HCT116 (cell line): ENCODE measurements around the gene IREB2. TPM values are rescaled to one million over a fixed set of nuclear protein-coding genes. Genes with fewer than 3 reads are reported as not detected.

Experiments used
- ATAC-seq: fragments of 200-7000 bp; cut with Tn5 transposase; 2 replicates; pipeline ENCODE4 v1.9.1; 2020; ENCODE audit warnings: mild to moderate bottlenecking, moderate library complexity
- BruUV-seq: library from RNA; stranded (reverse); fragments of 400-500 nt; replicated peaks from 2 replicates; lab custom pipeline; 2021; lab: Mats Ljungman, UMichigan
- CTCF ChIA-PET: fragments of 300-600 bp; sonication (Branson Sonifier 250); formaldehyde crosslinking; loops from one replicate; lab custom pipeline; 2021; ENCODE audit warnings: antibody characterized with exemption; lab: Charles Lee
- POLR2A ChIA-PET: fragments of 300-600, 350-600 bp; sonication (Branson Sonifier 250); formaldehyde crosslinking; loops from one replicate; lab custom pipeline; 2021; ENCODE audit warnings: antibody characterized with exemption; lab: Charles Lee
- RAD21 ChIA-PET, 2 experiments: fragments of 300-600 bp; sonication (Branson Sonifier 250); formaldehyde crosslinking; loops; one replicate each; lab custom pipeline; 2023; ENCODE audit warnings: low total read pairs in 2 of 2; ENCODE audit not compliant: uncharacterized antibody in 2 of 2, unreplicated experiment in 2 of 2, low non-redundant PET in 1 of 2; lab: Charles Lee
- DNase-seq: peaks from one replicate; pipeline ENCODE4 v3.0.0-alpha.2; 2010; ENCODE audit warnings: low read depth, low spot score
- H2AFZ ChIP-seq: fragments of 200-600 bp; shearing (Covaris generic), sonication (generic); 2 replicates; pipeline ENCODE4 v1.6.1; 2017; ENCODE audit warnings: low read depth, mixed run types, mixed read lengths, antibody characterized with exemption, low read length; ENCODE audit not compliant: poor library complexity, severe bottlenecking
- H3K27ac ChIP-seq: 2 replicates; pipeline ENCODE4 v1.5.1; 2012; ENCODE audit warnings: low read depth, low read length
- H3K27me3 ChIP-seq: fragments of 200-600 bp; sonication (generic); 2 replicates; pipeline ENCODE4 v1.6.1; 2016; ENCODE audit warnings: mixed run types, low read length, mixed read lengths; ENCODE audit not compliant: insufficient read depth
- H3K36me3 ChIP-seq, 2 experiments: fragments of 200-500 bp in 1 of 2; fragments of 200-600 bp in 1 of 2; sonication (Bioruptor generic) in 1 of 2; sonication (generic) in 1 of 2; 2 replicates each; pipeline versions ENCODE4 v1.5.1 to v1.6.1; 2014 to 2016; ENCODE audit warnings: low read length in 2 of 2, inconsistent platforms in 1 of 2, mixed read lengths in 1 of 2, mixed run types in 1 of 2; ENCODE audit not compliant: insufficient read depth in 2 of 2, control insufficient read depth in 1 of 2
- H3K4me1 ChIP-seq, 2 experiments: fragments of 200-600 bp in 1 of 2; sonication (generic) in 1 of 2; 2 replicates each; pipeline versions ENCODE4 v1.5.1 to v1.6.1; 2012 to 2017; ENCODE audit warnings: low read length in 2 of 2, inconsistent platforms in 1 of 2, mild to moderate bottlenecking in 1 of 2, mixed read lengths in 1 of 2, mixed run types in 1 of 2, moderate library complexity in 1 of 2; ENCODE audit not compliant: insufficient read depth in 2 of 2, control insufficient read depth in 1 of 2
- H3K4me2 ChIP-seq: fragments of 200-600 bp; sonication (generic); 2 replicates; pipeline ENCODE4 v1.6.1; 2017; ENCODE audit warnings: mixed run types, low read length, mixed read lengths
- H3K4me3 ChIP-seq, 2 experiments: fragments of 200-600 bp in 1 of 2; sonication (generic) in 1 of 2; replicated peaks in 1 of 2; 2 replicates each; pipeline ENCODE4 v1.5.1; 2011 to 2016; ENCODE audit warnings: low read length in 2 of 2, control low read depth in 1 of 2, low read depth in 1 of 2, mild to moderate bottlenecking in 1 of 2, mixed read lengths in 1 of 2, mixed run types in 1 of 2
- H3K79me2 ChIP-seq: fragments of 200-600 bp; sonication (generic); 2 replicates; pipeline ENCODE4 v1.6.1; 2017; ENCODE audit warnings: mild to moderate bottlenecking, mixed run types, low read length, moderate library complexity, mixed read lengths; ENCODE audit not compliant: insufficient read depth
- H3K9ac ChIP-seq: fragments of 200-600 bp; sonication (generic); 2 replicates; pipeline ENCODE4 v1.6.1; 2016; ENCODE audit warnings: low read length, mixed read lengths
- H3K9me2 ChIP-seq: fragments of 200-600 bp; sonication (generic), shearing (Covaris generic); 2 replicates; pipeline ENCODE4 v1.6.1; 2017; ENCODE audit warnings: mixed run types, mild to moderate bottlenecking, moderate library complexity; ENCODE audit not compliant: insufficient read depth
- H3K9me3 ChIP-seq, 2 experiments: fragments of 200-500 bp in 1 of 2; fragments of 200-600 bp in 1 of 2; sonication (Bioruptor generic) in 1 of 2; sonication (generic) in 1 of 2; 2 replicates each; pipeline ENCODE4 v1.6.1; 2014 to 2017; ENCODE audit warnings: low read length in 2 of 2, mixed read lengths in 2 of 2, inconsistent platforms in 1 of 2, low read depth in 1 of 2, mild to moderate bottlenecking in 1 of 2, mixed run types in 1 of 2, moderate library complexity in 1 of 2; ENCODE audit not compliant: control insufficient read depth in 1 of 2, insufficient read depth in 1 of 2
- H4K20me1 ChIP-seq: fragments of 200-600 bp; sonication (generic), shearing (Covaris generic); 2 replicates; pipeline ENCODE4 v1.6.1; 2017; ENCODE audit warnings: mixed run types, mild to moderate bottlenecking, moderate library complexity; ENCODE audit not compliant: insufficient read depth
- ATF3 ChIP-seq: IDR thresholded peaks from 2 replicates; pipeline ENCODE4 v1.6.1; 2012
- CBX3 ChIP-seq: IDR thresholded peaks from 2 replicates; pipeline ENCODE4 v1.6.1; 2012; ENCODE audit warnings: low read depth
- CEBPB ChIP-seq: IDR thresholded peaks from 2 replicates; pipeline ENCODE4 v1.6.1; 2012; ENCODE audit warnings: low read depth
- EGR1 ChIP-seq: IDR thresholded peaks from 2 replicates; pipeline ENCODE4 v1.6.1; 2012; ENCODE audit warnings: low read depth
- ELF1 ChIP-seq: IDR thresholded peaks from 2 replicates; pipeline ENCODE4 v1.6.1; 2012; ENCODE audit warnings: low read depth, borderline replicate concordance
- EZH2 ChIP-seq: fragments of 200-600 bp; sonication (generic); IDR thresholded peaks from 2 replicates; pipeline ENCODE4 v1.6.1; 2017; ENCODE audit warnings: antibody characterized with exemption, mixed run types
- EZH2phosphoT487 ChIP-seq: fragments of 200-600 bp; IDR thresholded peaks from 2 replicates; pipeline ENCODE4 v1.6.1; 2018; ENCODE audit warnings: antibody characterized with exemption, borderline replicate concordance
- FOSL1 ChIP-seq: IDR thresholded peaks from 2 replicates; pipeline ENCODE4 v1.6.1; 2012; ENCODE audit warnings: low read depth
- JUND ChIP-seq: IDR thresholded peaks from 2 replicates; pipeline ENCODE4 v1.6.1; 2012
- POLR2A ChIP-seq: IDR thresholded peaks from 2 replicates; pipeline ENCODE4 v1.7.0; 2011; ENCODE audit warnings: borderline replicate concordance; ENCODE audit not compliant: insufficient read depth, insufficient read length; ENCODE audit errors: extremely low read depth
- RAD21 ChIP-seq: IDR thresholded peaks from 2 replicates; pipeline ENCODE4 v1.6.1; 2012; ENCODE audit warnings: low read depth, mild to moderate bottlenecking
- REST ChIP-seq: IDR thresholded peaks from 2 replicates; pipeline ENCODE4 v1.6.1; 2012; ENCODE audit warnings: low read depth
- SIN3A ChIP-seq: IDR thresholded peaks from 2 replicates; pipeline ENCODE4 v1.6.1; 2012; ENCODE audit warnings: low read depth
- SP1 ChIP-seq: IDR thresholded peaks from 2 replicates; pipeline ENCODE4 v1.6.1; 2012; ENCODE audit warnings: low read depth
- SRF ChIP-seq: IDR thresholded peaks from 2 replicates; pipeline ENCODE4 v1.6.1; 2012; ENCODE audit warnings: low read depth
- TCF7L2 ChIP-seq: IDR thresholded peaks from 2 replicates; pipeline ENCODE4 v1.7.0; 2011; ENCODE audit warnings: borderline replicate concordance, inconsistent platforms; ENCODE audit not compliant: insufficient read depth, insufficient read length; ENCODE audit errors: extremely low read depth
- YY1 ChIP-seq: IDR thresholded peaks from 2 replicates; pipeline ENCODE4 v1.6.1; 2011; ENCODE audit warnings: low read length, low read depth, moderate library complexity, mild to moderate bottlenecking; ENCODE audit not compliant: insufficient replicate concordance; ENCODE audit errors: extremely low read depth
- ZFX ChIP-seq: fragments of 450-650 bp; IDR thresholded peaks from 2 replicates; pipeline ENCODE4 v1.6.1; 2017
- ZNF274 ChIP-seq: fragments of 200-500 bp; sonication (Bioruptor generic); IDR thresholded peaks from 2 replicates; pipeline ENCODE4 v1.6.1; 2014; ENCODE audit warnings: mild to moderate bottlenecking, low read depth, low read length, inconsistent platforms
- intact Hi-C: fragments of 100-400 bp; cut with micrococcal nuclease; formaldehyde crosslinking; loops from 2 replicates; pipeline ENCODE4 v1.10.0; 2022
- total RNA-seq: library from RNA; stranded (reverse); gene quantifications from one replicate; pipeline ENCODE4 v1.2.1, GENCODE V29; 2021; ENCODE audit not compliant: unreplicated experiment
- TF ChIP-seq, protein P1 (sequence below), 3 experiments: fragments of 200-600 bp in 1 of 3; sonication (generic) in 1 of 3; IDR thresholded peaks in 2 of 3; conservative IDR thresholded peaks in 1 of 3; 2 replicates each; pipeline ENCODE4 v1.5.1; 2012 to 2017; ENCODE audit warnings: low read depth in 2 of 3, low read length in 2 of 3, antibody characterized with exemption in 1 of 3, borderline replicate concordance in 1 of 3, control low read depth in 1 of 3, mild to moderate bottlenecking in 1 of 3, mixed read lengths in 1 of 3, mixed run types in 1 of 3, moderate library complexity in 1 of 3; ENCODE audit not compliant: insufficient read depth in 1 of 3

The IREB2 gene
- total RNA-seq, 1 experiment from 2014 or later = 57.6 TPM

DNA sequence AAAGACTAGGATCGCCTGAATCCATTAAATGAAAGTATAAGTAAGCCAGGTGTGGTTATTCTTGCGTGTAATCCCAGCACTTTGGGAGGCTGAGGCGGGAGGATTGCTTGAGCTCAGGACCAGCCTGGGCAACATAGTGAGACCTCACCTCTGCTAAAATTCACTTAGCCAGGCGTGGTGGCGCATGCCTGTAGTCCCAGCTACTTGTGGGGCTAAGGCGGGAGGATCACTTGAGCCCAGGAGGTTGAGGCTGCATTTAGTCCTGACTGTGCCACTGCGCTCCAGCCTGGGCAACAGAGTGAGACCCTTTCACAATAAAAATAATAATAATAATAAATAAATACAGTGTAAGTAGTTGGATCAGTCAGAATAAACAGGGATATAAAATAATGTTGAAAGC, 43.9 kb downstream of the IREB2 start (continued):
- TF ChIP-seq RAD21 (no peak), CBX3 (no peak)
- TF ChIP-seq, all 23 proteins: peak for 0

DNA sequence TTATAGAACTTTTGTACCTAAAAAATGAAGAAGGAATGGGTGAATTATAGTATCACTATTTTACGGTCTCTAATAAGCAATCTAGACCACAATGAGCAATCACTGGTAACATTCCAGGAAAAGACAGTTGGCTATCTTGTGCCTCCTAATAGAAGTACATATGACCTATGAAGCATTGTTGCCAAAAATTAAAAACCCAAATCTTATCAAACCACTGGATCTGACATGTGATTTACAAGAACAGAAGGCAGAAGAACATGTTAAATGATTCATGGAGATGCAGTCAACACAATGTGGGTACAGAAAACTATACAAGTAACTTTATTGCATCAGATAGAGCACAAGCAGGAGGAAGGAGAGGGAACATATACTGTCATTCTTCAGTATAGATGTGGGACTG, 54.9 kb downstream of the IREB2 start:
- Histone ChIP-seq H3K4me2 (no peak overlapping the region), H3K27me3 (no peaks in the 10 kb centered on the region), H3K4me3 (no peak overlapping the region), H3K9me3 (no peaks in the 10 kb centered on the region), H3K9ac (no peak overlapping the region), H3K27ac (no peak overlapping the region), H3K36me3 (peaks cover 27 to 77% of the 10 kb centered on the region in 2 experiments), H3K9me2 (no peaks in the 10 kb centered on the region), H4K20me1 (no peaks in the 10 kb centered on the region), H2AFZ (no peak overlapping the region), H3K4me1 (no peaks in the 10 kb centered on the region), H3K79me2 (no peaks in the 10 kb centered on the region)
- TF ChIP-seq YY1 = no peak
- TF ChIP-seq EZH2 = no peak
- TF ChIP-seq SP1 = no peak
- TF ChIP-seq TCF7L2 = no peak
- TF ChIP-seq, protein P1, sequence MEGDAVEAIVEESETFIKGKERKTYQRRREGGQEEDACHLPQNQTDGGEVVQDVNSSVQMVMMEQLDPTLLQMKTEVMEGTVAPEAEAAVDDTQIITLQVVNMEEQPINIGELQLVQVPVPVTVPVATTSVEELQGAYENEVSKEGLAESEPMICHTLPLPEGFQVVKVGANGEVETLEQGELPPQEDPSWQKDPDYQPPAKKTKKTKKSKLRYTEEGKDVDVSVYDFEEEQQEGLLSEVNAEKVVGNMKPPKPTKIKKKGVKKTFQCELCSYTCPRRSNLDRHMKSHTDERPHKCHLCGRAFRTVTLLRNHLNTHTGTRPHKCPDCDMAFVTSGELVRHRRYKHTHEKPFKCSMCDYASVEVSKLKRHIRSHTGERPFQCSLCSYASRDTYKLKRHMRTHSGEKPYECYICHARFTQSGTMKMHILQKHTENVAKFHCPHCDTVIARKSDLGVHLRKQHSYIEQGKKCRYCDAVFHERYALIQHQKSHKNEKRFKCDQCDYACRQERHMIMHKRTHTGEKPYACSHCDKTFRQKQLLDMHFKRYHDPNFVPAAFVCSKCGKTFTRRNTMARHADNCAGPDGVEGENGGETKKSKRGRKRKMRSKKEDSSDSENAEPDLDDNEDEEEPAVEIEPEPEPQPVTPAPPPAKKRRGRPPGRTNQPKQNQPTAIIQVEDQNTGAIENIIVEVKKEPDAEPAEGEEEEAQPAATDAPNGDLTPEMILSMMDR (IDR thresholded peaks at IDR 0.05 in 2 of 3, conservative IDR thresholded peaks at IDR 0.05 in 1 of 3; ENCODE audit: borderline replicate concordance in 1 of 3, insufficient read depth in 1 of 3, low read depth in 2 of 3, low read length in 2 of 3) = no peak
- no peak for TF ChIP-seq EZH2phosphoT487
- no peak for TF ChIP-seq ZNF274
- TF ChIP-seq FOSL1 = no peak
- TF ChIP-seq JUND = no peak
- TF ChIP-seq ATF3 = no peak
- no peak for TF ChIP-seq SIN3A
- no peak for TF ChIP-seq CEBPB
- no peak for TF ChIP-seq ZFX
- no peak for TF ChIP-seq EGR1
- TF ChIP-seq SRF = no peak
- no peak for TF ChIP-seq POLR2A
- TF ChIP-seq ELF1 = no peak
- TF ChIP-seq REST = no peak
- intact Hi-C loops = no loop called here
- no peak for DNase-seq
- RAD21 ChIA-PET = no interaction called here
- no peak for ATAC-seq
- CTCF ChIA-PET = no interaction called here
- BruUV-seq = no TSS peak
- POLR2A ChIA-PET = no interaction called here
